ENCODE results near the gene ATXN7L1.
A peak's percentile ranks its signal among the peaks of the same experiment; 100 is the strongest.
"Not testable (repeated sequence)": the region's sequence is repeated elsewhere in the genome, so short reads cannot be mapped to it uniquely, and the experiment has no call there.

Gene ATXN7L1

GRCh38 chr7:105887569-105888189 is 11.3 kb upstream of the ATXN7L1 start:
- no peak for DNase-seq

- no peak for DNase-seq
These were observed 10.4 kb upstream of the ATXN7L1 start for GRCh38 chr7:105886776-105887175.

- no peak for DNase-seq
These were observed 9.2 kb upstream of the ATXN7L1 start for GRCh38 chr7:105885387-105886111.

GRCh38 chr7:105883179-105883578 is 6.8 kb upstream of the ATXN7L1 start:
- DNase-seq = not testable (repeated sequence)

- DNase-seq = no peak
These were observed 5.0 kb upstream of the ATXN7L1 start for GRCh38 chr7:105881439-105881838.

GRCh38 chr7:105880571-105881330 is 4.4 kb upstream of the ATXN7L1 start:
- no peak for DNase-seq

GRCh38 chr7:105879782-105880181 is 3.4 kb upstream of the ATXN7L1 start:
- DNase-seq = no peak

GRCh38 chr7:105878746-105879605 is 2.6 kb upstream of the ATXN7L1 start:
- no peak for DNase-seq

- no peak for DNase-seq
These were observed 1.3 kb upstream of the ATXN7L1 start for GRCh38 chr7:105877736-105878135.

GRCh38 chr7:105876964-105877601 is 684 bp upstream of the ATXN7L1 start:
- DNase-seq = peak; percentile 67

- no peak for DNase-seq
These were observed 894 bp downstream of the ATXN7L1 start for GRCh38 chr7:105875505-105875904.

- no peak for DNase-seq
These were observed 2.3 kb downstream of the ATXN7L1 start for GRCh38 chr7:105874055-105874454.

GRCh38 chr7:105872491-105872890 is 3.9 kb downstream of the ATXN7L1 start:
- DNase-seq = no peak

- DNase-seq = no peak
These were observed 5.3 kb downstream of the ATXN7L1 start for GRCh38 chr7:105871142-105871541.

- no peak for DNase-seq
These were observed 10.1 kb downstream of the ATXN7L1 start for GRCh38 chr7:105866102-105866801.

GRCh38 chr7:105863876-105864275 is 12.5 kb downstream of the ATXN7L1 start:
- DNase-seq = no peak

- no peak for DNase-seq
These were observed 13.6 kb downstream of the ATXN7L1 start for GRCh38 chr7:105862770-105863169.

- DNase-seq = no peak
These were observed 14.1 kb downstream of the ATXN7L1 start for GRCh38 chr7:105862276-105862675.

- no peak for DNase-seq
These were observed 15.2 kb downstream of the ATXN7L1 start for GRCh38 chr7:105861224-105861623.

- DNase-seq = no peak
These were observed 15.6 kb downstream of the ATXN7L1 start for GRCh38 chr7:105860793-105861192.
